SH-SY5Y (cell line): ENCODE measurements around the gene THOP1.

Source experiments
- GATA2 ChIP-seq: IDR thresholded peaks from 2 replicates; pipeline ENCODE4 v1.6.1; 2011; ENCODE audit warnings: mild to moderate bottlenecking, low read depth, low read length
- GATA3 ChIP-seq: IDR thresholded peaks from 2 replicates; pipeline ENCODE4 v1.6.1; 2011; ENCODE audit warnings: low read depth, mild to moderate bottlenecking, low read length, moderate library complexity

The THOP1 gene

DNA sequence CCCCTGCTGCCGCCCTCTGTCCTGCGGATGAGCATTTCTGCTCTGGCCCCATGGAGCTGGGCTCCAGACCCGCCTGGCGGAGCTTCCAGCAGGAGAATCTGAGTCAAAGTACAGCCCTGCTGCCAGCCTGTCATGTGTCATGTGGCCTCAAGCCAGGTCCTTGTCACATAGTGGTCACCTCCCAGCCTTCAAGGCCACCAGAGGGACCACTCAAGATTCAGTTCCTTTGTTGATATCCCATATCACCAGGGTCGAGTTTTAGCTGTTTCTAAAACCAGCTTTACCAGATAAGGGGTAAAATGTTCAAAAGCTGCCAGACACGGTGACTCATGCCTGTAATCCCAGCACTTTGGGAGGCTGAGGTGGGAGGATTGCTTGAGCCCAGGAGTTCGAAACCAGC, 13.4 kb downstream of the THOP1 start:
- no peak for TF ChIP-seq GATA2
- TF ChIP-seq GATA3, result no peak

DNA sequence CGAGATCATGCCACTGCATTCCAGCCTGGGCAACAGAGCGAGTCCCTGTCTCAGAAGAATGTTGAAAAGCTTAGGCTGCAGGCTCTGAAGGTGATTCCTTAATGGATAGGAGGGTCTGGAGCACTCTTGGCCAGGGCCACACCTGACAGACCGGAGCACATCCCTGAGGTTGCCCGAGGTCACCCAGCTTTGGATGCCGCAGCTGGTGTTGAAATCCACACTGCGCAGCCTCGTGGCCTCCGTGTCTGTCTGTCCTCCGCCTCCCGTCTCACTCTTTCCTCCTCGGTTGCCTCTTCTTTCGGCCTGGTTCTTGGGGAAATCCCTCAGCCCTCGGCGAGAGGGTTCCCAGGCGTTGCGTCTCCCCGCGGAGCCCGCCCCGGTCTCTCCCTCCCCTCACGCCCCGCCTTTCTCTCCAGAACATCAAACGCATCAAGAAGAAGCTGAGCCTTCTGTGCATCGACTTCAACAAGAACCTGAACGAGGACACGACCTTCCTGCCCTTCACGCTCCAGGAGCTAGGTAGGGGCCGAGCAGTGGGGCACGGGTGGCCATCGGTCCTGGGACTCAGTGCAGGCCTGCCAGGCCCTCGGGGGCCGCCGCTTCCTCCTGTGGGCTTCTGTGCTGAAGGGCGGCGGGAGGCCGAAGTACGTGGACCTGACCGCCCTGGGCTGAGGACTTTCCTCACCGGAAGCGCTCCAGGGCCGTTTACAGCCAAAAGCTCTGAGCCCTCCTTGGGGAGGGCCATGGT, 14.1 kb downstream of the THOP1 start:
- no peak for TF ChIP-seq GATA2
- no peak for TF ChIP-seq GATA3

DNA sequence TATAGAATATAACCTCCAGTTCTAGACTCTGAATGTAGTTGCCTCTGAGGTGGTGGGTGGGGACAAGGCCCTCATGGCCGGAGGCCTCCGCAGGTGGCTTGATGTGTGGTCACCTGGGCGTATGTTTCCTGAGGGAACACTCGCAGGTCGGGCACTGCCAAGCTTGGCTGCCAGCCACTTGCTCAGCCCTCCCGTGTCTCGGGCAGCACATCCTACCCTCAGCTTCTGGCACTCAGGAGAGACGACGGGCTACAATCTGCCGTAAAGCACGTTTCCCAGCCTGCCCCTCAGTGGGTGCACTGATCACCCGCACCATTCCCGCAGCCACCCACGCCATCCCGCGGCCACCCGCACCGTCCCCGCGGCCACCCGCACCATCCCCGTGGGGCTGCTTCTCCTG, 15.2 kb downstream of the THOP1 start:
- TF ChIP-seq GATA3 (no peak), GATA2 (no peak)

DNA sequence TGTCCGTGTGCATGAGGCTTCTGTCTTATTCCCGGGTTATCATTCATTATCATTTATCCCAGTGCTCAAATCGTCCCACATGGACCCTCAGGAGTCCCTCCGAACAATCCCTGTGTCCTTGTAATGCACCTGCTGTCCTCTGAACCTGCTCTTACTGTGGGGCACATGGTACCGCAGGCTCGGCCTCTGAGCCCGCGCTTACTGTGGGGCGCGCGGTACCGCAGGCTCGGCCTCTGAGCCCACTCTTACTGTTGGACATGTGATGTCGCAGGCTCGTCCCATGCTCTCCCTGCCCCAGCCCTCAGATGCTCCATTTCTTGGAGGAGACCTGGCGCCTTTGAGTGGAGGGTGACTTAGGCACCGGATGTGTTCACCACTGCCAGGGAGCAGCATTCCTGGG, 17.5 kb downstream of the THOP1 start:
- TF ChIP-seq GATA3, result no peak
- no peak for TF ChIP-seq GATA2

DNA sequence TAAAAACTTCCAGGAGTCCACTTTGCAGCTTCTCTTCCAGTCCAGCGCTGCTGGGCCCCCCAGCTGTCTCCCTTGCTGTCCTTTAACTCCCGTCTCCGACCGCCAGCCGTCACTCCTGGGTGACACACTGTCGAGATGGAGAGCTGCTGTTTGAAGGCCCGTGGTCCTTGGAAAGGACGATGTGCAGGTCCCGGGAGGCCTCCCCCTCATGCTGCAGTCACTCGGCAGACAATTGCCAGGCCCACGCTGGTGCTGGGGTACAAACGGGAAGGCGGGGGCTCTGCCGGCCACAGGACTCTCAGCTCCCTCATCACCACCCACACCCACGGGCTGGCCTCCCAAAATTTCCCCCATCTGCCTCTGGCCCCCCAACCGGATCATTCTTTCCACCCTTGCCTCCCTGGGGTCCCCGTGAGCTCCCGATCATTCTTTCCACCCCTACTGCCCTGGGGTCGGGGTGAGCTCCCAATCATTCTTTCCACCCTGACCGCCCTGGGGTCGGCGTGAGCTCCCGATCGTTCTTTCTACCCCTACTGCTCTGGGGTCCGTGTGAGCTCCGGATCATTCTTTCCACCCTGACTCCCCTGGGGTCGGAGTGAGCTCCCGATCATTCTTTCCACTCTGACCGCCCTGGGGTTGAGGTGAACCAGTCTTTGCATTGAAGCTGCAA, 18.3 kb downstream of the THOP1 start:
- TF ChIP-seq GATA3 (no peak), GATA2 (no peak)

DNA sequence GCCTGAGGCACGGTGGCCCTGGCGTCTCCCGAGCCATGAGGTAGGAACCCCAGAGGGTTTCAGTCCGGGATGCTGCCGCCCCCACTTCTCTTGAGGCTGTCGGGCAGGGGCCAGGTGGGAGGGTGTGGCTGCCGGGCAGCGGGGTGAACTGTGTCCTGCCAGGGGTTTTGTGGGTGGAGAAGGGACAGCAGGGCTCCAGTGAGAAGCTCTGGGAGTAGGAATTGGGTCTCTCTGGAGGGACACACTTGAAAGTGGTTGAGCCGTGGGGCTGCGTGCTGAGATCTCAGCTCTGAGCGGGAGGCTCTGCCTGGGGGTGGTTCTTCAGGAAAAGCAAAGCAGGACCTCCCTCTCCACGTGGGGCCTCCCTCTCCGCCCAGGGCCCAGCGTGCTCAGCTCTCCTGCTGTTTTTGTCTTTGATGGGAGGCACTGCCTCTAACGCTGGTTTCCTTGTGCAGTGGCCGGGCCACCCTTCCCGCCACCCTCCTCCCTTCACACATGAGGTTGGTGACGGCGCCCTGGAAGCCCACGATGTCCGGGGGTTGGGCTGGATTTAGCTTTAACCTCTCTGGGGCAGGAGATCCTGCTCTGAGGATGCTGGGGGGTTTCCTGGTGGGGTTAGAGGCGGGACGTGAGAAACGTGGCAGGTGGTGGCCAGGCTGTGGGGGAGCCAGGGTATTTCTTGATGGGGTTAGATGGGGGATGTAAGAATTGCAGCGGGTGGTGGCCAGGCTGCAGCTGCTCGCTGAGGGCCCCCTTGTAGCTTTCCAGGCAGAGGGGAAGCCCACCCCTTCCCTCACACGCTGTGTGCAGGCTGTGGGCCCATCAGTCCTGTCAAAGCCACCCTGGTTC, 19.1 kb downstream of the THOP1 start:
- TF ChIP-seq GATA3, result no peak

DNA sequence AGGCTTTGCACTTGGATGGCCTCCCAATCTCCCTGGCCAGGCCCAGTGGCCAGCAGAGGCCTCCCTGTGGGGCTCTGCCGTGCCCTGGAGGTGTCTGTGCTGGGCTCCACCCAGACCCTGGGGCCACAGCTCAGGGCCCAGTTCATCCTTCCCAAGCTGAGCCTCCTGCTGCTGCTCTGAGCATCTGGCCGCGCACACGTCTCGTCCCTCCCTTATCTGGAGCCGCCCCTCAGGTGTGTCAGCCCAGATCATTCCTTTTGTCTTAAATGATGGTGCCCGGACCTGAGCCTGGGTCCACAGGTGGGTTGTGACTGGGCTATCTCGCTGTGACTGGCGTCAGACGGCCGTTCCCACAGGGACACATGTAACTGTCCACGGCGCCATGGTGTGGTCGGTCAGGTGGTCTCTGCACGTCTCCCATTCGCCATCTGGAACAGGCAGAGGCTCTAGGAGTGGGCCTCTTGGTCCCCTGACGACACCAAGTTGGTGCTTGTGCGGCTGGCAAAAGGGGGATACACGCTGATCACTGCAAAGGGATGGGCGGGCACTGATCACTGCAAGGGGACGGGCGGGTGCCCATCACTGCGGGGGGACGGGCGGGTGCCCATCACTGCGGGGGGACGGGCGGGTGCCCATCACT, 20.1 kb downstream of the THOP1 start:
- no peak for TF ChIP-seq GATA2
- no peak for TF ChIP-seq GATA3

DNA sequence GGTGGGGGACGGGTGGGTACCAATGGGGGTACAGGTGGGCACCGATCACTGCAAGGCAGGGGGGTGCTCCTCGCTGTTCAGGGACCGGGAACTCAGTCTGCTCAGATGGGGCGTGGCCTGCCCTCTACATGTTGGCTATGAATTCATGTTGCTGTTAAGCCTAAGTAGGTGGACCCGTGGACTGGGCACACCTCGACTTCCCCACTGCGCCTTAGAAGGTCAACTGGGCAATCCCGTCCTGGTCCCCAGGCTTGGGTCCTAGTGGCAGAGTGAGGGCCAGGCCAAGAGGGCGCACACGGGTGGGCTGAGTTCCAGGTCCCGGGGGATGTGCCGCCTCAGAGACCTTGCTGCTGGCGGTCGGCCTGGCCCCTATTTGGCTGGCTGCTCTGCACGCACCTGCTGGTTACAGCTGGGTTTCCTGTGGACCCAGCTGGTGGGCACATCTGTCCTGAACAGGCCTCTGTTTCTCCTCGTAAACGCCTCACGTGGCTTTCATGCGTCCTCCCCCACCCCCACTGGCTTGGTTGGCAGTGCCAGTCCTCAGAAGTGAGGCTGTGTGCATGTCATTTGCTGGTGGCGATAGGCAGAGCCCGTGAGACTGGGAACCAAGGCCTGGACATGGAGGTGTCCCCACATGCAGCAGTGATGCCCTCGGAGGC, 20.8 kb downstream of the THOP1 start:
- TF ChIP-seq GATA2 (no peak), GATA3 (no peak)

DNA sequence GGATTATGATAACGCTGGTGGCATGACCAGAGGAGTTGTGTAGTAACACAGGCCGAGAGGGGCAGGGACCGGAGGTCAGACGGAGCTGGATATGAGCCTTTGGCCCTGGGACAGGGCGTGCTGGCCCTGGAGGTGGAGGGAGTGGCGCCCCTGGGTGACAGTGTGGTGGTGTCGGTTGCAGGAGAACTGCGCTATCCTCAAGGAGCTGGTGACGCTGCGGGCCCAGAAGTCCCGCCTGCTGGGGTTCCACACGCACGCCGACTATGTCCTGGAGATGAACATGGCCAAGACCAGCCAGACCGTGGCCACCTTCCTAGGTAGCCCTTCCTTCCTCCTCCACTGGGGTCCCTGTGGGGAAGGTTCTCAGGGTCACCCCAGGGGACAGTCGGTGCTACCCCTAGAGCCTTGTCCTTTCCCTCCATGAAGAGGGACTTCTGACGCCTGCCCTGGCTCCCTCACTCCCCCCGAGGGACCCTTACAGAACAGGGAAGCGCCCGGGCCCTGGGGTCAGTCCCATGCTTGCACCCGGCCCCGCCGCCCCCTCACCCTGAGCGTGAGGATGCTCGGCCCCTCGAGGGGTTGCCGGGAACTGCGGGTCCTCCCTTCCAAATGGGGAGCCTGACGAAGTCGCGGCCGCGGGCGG, 21.6 kb downstream of the THOP1 start:
- no peak for TF ChIP-seq GATA2
- no peak for TF ChIP-seq GATA3

DNA sequence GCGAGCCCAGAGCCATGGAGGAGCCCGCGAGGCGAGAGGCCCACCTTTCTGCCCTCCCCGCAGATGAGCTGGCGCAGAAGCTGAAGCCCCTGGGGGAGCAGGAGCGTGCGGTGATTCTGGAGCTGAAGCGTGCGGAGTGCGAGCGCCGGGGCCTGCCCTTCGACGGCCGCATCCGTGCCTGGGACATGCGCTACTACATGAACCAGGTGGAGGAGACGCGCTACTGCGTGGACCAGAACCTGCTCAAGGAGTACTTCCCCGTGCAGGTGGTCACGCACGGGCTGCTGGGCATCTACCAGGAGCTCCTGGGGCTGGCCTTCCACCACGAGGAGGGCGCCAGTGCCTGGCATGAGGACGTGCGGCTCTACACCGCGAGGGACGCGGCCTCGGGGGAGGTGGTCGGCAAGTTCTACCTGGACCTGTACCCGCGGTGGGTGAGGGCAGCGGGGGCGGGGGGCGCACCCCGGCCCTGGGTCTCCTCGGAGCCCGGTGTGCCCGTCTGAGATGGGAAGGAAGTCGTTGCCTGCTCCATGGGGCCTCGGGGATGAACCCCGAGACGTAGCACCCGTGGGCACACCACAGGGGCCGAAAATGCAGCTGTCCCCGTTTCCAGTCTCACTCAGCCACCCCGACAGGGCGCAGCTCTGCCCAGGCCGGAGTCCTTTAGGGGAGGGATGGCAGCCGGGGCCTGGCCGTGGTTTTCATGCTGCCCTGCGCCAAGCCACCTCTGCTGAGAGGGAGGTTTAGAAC, 22.3 kb downstream of the THOP1 start:
- TF ChIP-seq GATA2, result no peak
- TF ChIP-seq GATA3, result no peak

DNA sequence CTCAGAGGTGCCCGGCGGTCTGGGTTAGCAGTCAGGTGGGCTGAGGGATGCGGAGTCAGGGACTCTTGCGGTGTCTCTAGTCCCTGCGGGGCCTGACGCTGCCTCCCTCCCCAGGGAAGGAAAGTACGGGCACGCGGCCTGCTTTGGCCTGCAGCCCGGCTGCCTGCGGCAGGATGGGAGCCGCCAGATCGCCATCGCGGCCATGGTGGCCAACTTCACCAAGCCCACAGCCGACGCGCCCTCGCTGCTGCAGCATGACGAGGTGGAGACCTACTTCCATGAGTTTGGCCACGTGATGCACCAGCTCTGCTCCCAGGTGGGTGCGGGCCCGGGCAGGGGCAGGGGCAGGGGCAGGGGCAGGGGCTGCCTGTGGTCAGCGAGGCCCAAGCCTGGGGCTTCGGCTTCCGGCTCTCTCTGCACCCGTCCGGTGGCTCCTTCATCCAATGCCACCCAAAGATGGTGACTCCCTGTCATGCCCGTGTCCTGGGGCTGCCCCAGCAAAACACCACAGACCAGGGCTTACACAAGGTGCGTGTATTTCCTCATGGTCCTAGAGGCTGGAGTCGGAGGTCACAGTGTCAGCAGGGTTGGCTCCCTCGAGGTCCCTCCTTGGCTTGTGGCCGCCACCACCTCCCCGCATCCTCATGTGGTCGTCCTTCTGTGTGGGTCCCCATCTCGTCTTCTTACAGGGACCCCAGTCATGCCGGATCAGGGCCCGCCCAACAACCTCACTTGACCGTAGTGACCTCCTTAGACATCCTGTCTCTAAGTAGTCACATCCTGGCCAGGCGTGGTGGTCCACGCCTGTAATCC, 23.0 kb downstream of the THOP1 start:
- no peak for TF ChIP-seq GATA3
- no peak for TF ChIP-seq GATA2
